ENCODE data around the gene IMP3. TPM values are rescaled to one million over a fixed set of nuclear protein-coding genes. Genes with fewer than 3 reads are reported as not detected.

IMP3 gene
- total and polyA plus RNA-seq, 2 donors (not counting 3 experiments of a cell fraction or from before 2014, with no cell fraction given): 41.3 to 64.0 TPM

- Histone ChIP-seq H3K4me3 (replicated peaks in 1 of 3; ENCODE audit: insufficient read depth in 1 of 3, low read depth in 1 of 3, low read length in 3 of 3) (no peak overlapping the region), H4K20me1 (replicated peaks; ENCODE audit: control insufficient read depth, extremely low read depth, insufficient read depth, low read length) (no peaks in the 10 kb centered on the region), H3K9me1 (replicated peaks; ENCODE audit: control insufficient read depth, extremely low read depth, insufficient read depth, low read length) (no peaks in the 10 kb centered on the region), H3K4me1 (ENCODE audit: control insufficient read depth, extremely low read depth, insufficient read depth, low read length) (no peaks in the 10 kb centered on the region), H3K27ac (ENCODE audit: insufficient read depth, low read depth, low read length) (no peak overlapping the region), H3K36me3 (ENCODE audit: control insufficient read depth in 2 of 2, extremely low read depth in 1 of 2, insufficient read depth in 2 of 2, low read length in 2 of 2) (no peaks in the 10 kb centered on the region), H3K27me3 (ENCODE audit: control insufficient read depth in 2 of 2, insufficient read depth in 2 of 2, low read length in 2 of 2) (no peaks in the 10 kb centered on the region), H2AFZ (ENCODE audit: low read depth, low read length) (no peak overlapping the region), H3K9ac (replicated peaks; ENCODE audit: extremely low read depth, insufficient read depth, low read length) (no peak overlapping the region), H3K79me2 (ENCODE audit: control insufficient read depth, insufficient read depth, low read length) (no peaks in the 10 kb centered on the region), H3K4me2 (ENCODE audit: insufficient read depth, low read length) (no peak overlapping the region), H3K9me3 (replicated peaks; ENCODE audit: control insufficient read depth, insufficient read depth, low read length) (no peaks in the 10 kb centered on the region)
- TF ChIP-seq MYC (IDR thresholded peaks at IDR 0.05; ENCODE audit: low read depth, low read length) (no peak), MAX (IDR thresholded peaks at IDR 0.05; ENCODE audit: insufficient read depth, insufficient read length) (no peak), GATA2 (IDR thresholded peaks at IDR 0.05; ENCODE audit: insufficient read depth, insufficient read length, low read depth, low read length) (no peak), POLR2AphosphoS5 (IDR thresholded peaks at IDR 0.05; ENCODE audit: insufficient read depth, low read depth, low read length) (no peak), JUN (IDR thresholded peaks at IDR 0.05; ENCODE audit: borderline replicate concordance, insufficient read depth, insufficient read length, low read depth) (no peak), FOS (IDR thresholded peaks at IDR 0.05; ENCODE audit: borderline replicate concordance, insufficient read depth, low read length) (no peak), EZH2 (IDR thresholded peaks at IDR 0.05; ENCODE audit: borderline replicate concordance, low read depth, low read length, severe bottlenecking) (no peak), POLR2A (IDR thresholded peaks at IDR 0.05; ENCODE audit: low read depth, low read length) (no peak)
- TF ChIP-seq, protein P1, sequence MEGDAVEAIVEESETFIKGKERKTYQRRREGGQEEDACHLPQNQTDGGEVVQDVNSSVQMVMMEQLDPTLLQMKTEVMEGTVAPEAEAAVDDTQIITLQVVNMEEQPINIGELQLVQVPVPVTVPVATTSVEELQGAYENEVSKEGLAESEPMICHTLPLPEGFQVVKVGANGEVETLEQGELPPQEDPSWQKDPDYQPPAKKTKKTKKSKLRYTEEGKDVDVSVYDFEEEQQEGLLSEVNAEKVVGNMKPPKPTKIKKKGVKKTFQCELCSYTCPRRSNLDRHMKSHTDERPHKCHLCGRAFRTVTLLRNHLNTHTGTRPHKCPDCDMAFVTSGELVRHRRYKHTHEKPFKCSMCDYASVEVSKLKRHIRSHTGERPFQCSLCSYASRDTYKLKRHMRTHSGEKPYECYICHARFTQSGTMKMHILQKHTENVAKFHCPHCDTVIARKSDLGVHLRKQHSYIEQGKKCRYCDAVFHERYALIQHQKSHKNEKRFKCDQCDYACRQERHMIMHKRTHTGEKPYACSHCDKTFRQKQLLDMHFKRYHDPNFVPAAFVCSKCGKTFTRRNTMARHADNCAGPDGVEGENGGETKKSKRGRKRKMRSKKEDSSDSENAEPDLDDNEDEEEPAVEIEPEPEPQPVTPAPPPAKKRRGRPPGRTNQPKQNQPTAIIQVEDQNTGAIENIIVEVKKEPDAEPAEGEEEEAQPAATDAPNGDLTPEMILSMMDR (IDR thresholded peaks at IDR 0.05; ENCODE audit: extremely low read depth in 1 of 2, insufficient read depth in 1 of 2, low read depth in 1 of 2, low read length in 2 of 2): no peak
- DNase-seq (ENCODE audit: low read depth, low spot score): no peak
- FAIRE-seq: no peak
- no TSS peak for BruUV-seq (replicated peaks)
- intact Hi-C loops (cut with micrococcal nuclease) (no loop called here), dilution Hi-C loops (cut with MboI; ENCODE audit: extremely low pct_ligation_motif_present, low sequenced_read_pairs) (no loop called here)
- POLR2A ChIA-PET: no interaction called here
- CTCF ChIA-PET: no interaction called here
Measured at GRCh38 chr15:75631935-75632334, 8.1 kb downstream of the IMP3 start.

All from endothelial cell of umbilical vein (primary cell).